GM18498 (cell line): ENCODE measurements around the gene BEST1.
"Not testable (repeated sequence)": the region's sequence is repeated elsewhere in the genome, so short reads cannot be mapped to it uniquely, and the experiment has no call there.

Experiments
- ATAC-seq: cut with Tn5 transposase; IDR thresholded peaks from one replicate; pipeline ENCODE4 v1.9.1; 2021; ENCODE audit warnings: mild to moderate bottlenecking, moderate library complexity; ENCODE audit not compliant: unreplicated experiment

BEST1 gene

GRCh38 chr11:61976420-61976800 lies 26.3 kb downstream of the BEST1 start:
- no peak for ATAC-seq

GRCh38 chr11:61976813-61977475 lies 26.8 kb downstream of the BEST1 start:
- no peak for ATAC-seq

- ATAC-seq: no peak
These were observed 28.8 kb downstream of the BEST1 start for GRCh38 chr11:61978703-61979661.

- no peak for ATAC-seq
These were observed 30.8 kb downstream of the BEST1 start for GRCh38 chr11:61980783-61981541.

- no peak for ATAC-seq
These were observed 33.3 kb downstream of the BEST1 start for GRCh38 chr11:61983419-61983818.

- no peak for ATAC-seq
These were observed 35.7 kb downstream of the BEST1 start for GRCh38 chr11:61985869-61986268.

GRCh38 chr11:61994981-61995380 lies 44.8 kb downstream of the BEST1 start:
- no peak for ATAC-seq

- no peak for ATAC-seq
These were observed 46.8 kb downstream of the BEST1 start for GRCh38 chr11:61996933-61997332.

GRCh38 chr11:61999141-61999975 lies 49.2 kb downstream of the BEST1 start:
- ATAC-seq: no peak

- ATAC-seq: no peak
These were observed 50.6 kb downstream of the BEST1 start for GRCh38 chr11:62000539-62001446.

GRCh38 chr11:62001450-62002191 lies 51.5 kb downstream of the BEST1 start:
- ATAC-seq: no peak

GRCh38 chr11:62002283-62002682 lies 52.1 kb downstream of the BEST1 start:
- ATAC-seq: not testable (repeated sequence)

GRCh38 chr11:62004473-62004872 lies 54.3 kb downstream of the BEST1 start:
- no peak for ATAC-seq

- ATAC-seq: no peak
These were observed 58.0 kb downstream of the BEST1 start for GRCh38 chr11:62008193-62008592.

GRCh38 chr11:62010935-62011528 lies 60.9 kb downstream of the BEST1 start:
- ATAC-seq: no peak

- no peak for ATAC-seq
These were observed 61.7 kb downstream of the BEST1 start for GRCh38 chr11:62011881-62012280.

- ATAC-seq: no peak
These were observed 62.3 kb downstream of the BEST1 start for GRCh38 chr11:62012451-62012831.

GRCh38 chr11:62012832-62013461 lies 62.8 kb downstream of the BEST1 start:
- ATAC-seq: no peak
